HG03196 (cell line): ENCODE data around the gene SEC16A.
A peak's percentile ranks its signal among the peaks of the same experiment; 100 is the strongest.

Experiments used
- ATAC-seq: cut with Tn5 transposase; IDR thresholded peaks from one replicate; pipeline ENCODE4 v1.9.1; 2021; ENCODE audit not compliant: unreplicated experiment

The SEC16A gene

GRCh38 chr9:136403538-136403914 lies 79.3 kb downstream of the SEC16A start:
- no peak for ATAC-seq

GRCh38 chr9:136402067-136402466 lies 80.8 kb downstream of the SEC16A start:
- no peak for ATAC-seq

DNA sequence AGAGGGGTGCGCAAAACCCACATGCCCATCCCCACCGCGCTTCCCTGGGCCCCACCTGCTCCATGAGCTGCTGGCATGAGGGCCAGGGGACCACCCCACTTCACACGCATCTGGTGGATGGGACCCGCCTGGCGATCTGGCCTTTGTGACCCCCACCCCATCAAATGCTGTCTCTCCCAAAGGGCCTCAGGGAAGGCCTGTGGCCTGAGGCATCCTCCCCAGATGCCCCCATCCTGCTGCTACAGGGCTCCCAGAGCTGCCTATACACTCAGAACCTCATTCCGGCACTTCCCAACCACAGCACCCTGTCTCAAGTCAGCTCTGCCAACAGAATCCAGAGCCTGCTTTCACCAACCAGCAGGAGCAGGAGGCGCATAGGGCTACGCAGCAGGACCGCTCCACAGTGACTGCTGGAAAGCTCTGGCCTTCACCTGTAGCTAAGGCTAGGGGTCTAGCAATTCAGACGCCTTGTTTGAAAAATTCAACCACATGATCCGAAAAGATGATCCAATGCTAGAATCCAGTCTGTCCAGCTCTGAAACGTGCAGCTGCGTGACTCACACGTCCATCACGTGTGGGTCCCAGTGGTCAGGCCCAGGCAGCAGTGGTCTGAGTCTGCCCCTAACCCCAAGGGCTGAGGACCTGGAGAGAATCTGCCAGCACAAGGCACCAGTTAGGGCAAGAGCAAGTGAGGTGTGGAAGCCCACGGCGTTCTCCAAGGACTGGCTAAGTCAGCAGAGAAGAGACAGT lies 81.5 kb downstream of the SEC16A start:
- no peak for ATAC-seq

- peak; percentile 55 for ATAC-seq
Observed at GRCh38 chr9:136400038-136400834, 82.6 kb downstream of the SEC16A start, which contains the start of gene SNAPC4. Gene SNAPC4, minus strand, starts transcription at chr9:136400170. Its CDS starts 1,742 bp downstream, at chr9:136398428.

DNA sequence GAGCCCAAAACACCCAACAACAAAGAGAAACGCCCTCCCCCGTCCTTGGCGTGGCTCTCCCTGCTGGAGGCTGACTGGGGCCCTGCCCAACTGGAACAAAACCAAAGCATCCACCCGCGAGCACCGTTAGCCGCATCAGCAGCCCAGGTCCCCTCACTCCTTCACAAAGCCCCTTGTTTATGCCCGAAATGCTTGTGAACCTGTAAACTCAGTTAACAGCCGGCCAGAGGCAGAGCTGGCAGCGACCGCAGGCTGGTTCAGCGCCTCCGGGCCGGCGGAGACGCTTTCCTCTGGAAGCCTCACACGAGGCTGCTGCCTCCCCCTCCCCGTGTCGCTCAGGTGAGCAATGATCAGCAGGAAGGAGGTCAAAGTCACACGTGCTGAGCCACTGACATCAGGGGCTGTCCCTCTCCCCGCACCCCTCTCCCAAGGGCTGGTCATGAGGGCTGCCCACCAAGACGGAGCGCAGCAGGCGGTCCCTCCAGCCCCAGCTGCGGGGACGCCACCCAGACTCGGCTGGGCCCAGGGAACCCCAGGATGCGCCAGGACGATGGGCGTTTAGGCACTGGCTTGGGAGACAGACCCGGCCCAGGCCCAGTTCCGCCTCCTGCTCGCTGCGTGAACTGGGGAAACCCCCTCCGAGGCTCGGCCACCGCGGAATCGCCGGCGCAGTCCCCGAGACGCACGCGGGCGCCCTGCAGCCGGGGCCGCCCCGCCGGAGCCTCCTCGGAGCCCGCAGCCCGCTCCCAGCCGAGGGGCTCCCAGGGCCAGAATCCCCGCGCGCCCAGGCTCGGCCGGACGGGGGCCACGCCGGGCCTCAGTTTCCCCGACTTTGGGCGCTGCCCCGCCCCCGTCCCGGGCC lies 83.4 kb downstream of the SEC16A start:
- ATAC-seq: peak; percentile 31

DNA sequence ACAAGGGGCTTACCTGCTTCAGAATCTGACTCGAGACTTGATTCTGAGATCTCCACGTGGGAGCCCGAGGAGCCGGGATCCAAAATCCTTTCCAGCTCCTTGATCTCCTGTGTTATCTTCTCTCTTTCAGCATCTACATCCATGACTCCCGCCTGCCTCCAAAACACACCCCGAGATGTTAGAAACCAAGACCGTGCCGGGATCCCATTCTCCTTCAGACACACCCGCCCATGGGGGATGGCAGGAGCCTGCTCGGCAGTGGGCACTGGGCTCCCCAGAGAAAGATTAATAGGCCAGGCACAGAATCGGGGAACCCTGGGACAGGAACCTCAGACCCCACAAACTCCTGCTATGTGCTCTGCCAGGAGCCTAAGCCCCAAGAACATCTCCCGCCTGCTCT lies 84.6 kb downstream of the SEC16A start:
- no peak for ATAC-seq

DNA sequence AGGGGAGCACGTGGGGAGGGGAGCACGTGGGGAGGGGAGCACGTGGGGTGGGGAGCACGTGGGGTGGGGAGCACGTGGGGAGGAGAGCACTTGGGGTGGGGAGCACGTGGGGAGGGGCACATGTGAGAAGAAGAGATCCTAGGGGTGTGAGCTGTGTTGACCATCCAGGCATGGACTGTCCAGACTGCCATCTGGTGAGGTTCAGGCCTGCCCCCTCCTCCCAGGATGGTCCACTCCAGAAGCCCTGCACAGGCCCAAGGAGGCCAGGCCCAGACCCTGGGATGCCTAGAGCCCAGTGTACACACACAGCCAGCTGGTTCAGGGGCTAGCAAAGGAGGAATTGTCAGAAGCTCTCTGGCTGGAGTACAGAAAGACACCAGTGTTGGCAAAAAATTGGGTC lies 85.2 kb downstream of the SEC16A start:
- no peak for ATAC-seq

GRCh38 chr9:136396219-136396515 lies 86.7 kb downstream of the SEC16A start:
- no peak for ATAC-seq

- no peak for ATAC-seq
Observed at GRCh38 chr9:136395345-136396218, 87.3 kb downstream of the SEC16A start.

GRCh38 chr9:136395020-136395340 lies 87.9 kb downstream of the SEC16A start:
- no peak for ATAC-seq

DNA sequence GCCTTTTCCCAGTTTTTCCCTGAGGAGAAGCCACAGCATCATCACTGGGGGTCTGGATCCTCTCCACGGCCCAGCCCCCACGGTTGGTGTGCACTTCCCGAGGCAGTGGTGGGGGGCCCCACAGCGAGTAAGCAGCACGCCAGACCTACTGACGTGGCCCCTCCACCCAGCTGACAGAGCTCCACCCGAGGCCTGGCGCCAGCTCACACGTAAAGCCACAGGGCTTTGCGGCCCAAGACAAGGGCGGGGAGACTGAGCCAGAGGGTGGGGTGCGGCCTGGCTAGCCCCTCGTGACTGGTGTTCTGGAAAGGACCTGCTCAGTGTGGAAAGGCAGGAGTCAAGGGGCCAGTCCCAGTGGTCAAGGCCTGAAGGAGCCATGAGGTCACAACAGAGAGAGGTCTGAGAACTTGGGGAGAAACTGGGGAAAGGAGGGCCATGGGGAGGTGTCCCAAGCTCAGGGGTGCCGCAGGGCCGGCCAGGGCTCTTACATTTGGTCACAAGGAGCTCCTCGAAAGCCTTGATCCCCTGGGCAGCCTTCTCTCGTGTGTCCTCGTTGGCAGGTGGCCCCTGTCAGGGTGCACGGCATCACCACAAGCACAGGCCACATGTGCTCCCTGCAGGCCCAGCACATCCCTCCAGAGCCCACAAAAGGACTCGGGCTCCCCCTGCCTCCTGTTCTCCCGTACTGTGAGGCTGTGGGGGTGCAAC lies 88.4 kb downstream of the SEC16A start:
- no peak for ATAC-seq

GRCh38 chr9:136393531-136393930 lies 89.3 kb downstream of the SEC16A start:
- ATAC-seq: no peak

- no peak for ATAC-seq
Observed at GRCh38 chr9:136392538-136393449, 90.0 kb downstream of the SEC16A start.

DNA sequence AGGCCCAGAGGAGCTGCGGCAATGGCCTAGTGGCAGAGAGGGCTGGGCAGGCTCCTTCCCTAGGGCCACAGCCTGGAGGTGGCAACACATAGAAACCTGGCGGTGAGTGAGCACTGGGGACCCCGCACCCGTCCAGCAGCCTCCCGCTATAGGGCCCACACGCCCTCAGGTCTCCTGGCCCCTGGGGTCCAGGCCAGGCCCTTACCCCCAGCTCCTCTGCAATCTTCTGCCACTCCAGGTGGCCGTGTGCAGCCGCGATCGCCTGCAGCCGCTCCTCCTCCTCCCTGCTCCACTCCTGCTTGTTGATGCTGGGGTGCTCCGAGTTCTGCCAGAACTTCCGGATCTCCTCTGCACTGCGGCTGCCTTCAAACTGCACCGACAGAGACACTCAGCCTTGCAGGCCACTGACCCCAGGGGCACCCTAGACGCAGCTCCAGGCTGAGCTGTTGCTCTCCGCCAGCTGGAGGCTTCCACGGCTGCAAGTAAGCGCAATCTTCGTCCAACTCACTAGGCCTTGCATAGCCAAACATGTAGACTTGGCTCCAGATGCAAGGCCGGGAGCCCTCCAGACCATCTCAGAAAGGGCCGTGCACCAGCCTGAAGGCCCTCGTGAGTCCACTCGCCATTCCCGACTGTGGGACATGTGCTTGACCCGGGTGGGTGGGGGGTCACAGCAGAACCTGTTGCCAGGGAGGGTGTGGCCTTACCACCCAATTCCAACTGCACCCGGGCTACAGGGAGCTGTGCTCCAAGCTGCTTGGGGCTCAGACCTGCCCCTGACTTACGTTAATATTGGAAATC lies 90.9 kb downstream of the SEC16A start:
- ATAC-seq: no peak
